Trophoblast cell (in vitro differentiated cells and primary cell): ENCODE measurements around the gene SYT2.

Source experiments
- DNase-seq, 2 donors: peaks; one replicate each; pipeline ENCODE4 v3.0.0-alpha.2; 2016
- H2AFZ ChIP-seq: 2 replicates; pipeline ENCODE4 v1.6.1; 2013; ENCODE audit warnings: low read length, moderate library complexity, mild to moderate bottlenecking; ENCODE audit not compliant: insufficient read depth, poor library complexity
- H2AK5ac ChIP-seq: 2 replicates; pipeline ENCODE4 v1.6.1; 2013; ENCODE audit warnings: mild to moderate bottlenecking, low read length
- H2BK120ac ChIP-seq: 2 replicates; pipeline ENCODE4 v1.6.1; 2013; ENCODE audit warnings: low read length, mild to moderate bottlenecking, moderate library complexity; ENCODE audit not compliant: insufficient read depth, poor library complexity
- H2BK12ac ChIP-seq: 2 replicates; pipeline ENCODE4 v1.6.1; 2013; ENCODE audit warnings: mild to moderate bottlenecking, low read length, moderate library complexity
- H2BK5ac ChIP-seq: 2 replicates; pipeline ENCODE4 v1.6.1; 2013; ENCODE audit warnings: low read length, low read depth, moderate library complexity, mild to moderate bottlenecking; ENCODE audit not compliant: poor library complexity
- H3K14ac ChIP-seq: 2 replicates; pipeline ENCODE4 v1.6.1; 2013; ENCODE audit warnings: mild to moderate bottlenecking, low read length
- H3K18ac ChIP-seq: 2 replicates; pipeline ENCODE4 v1.6.1; 2013; ENCODE audit warnings: mild to moderate bottlenecking, low read length
- H3K23ac ChIP-seq: 2 replicates; pipeline ENCODE4 v1.6.1; 2013; ENCODE audit warnings: low read length
- H3K27ac ChIP-seq: 2 replicates; pipeline ENCODE4 v1.5.1; 2013; ENCODE audit warnings: low read depth, mild to moderate bottlenecking, inconsistent platforms, low read length, moderate library complexity
- H3K27me3 ChIP-seq: 2 replicates; pipeline ENCODE4 v1.6.1; 2013; ENCODE audit warnings: inconsistent platforms, mild to moderate bottlenecking, low read length, moderate library complexity; ENCODE audit not compliant: insufficient read depth
- H3K36me3 ChIP-seq, 2 experiments: 1 replicate in 1 of 2; 2 replicates in 1 of 2; pipeline ENCODE4 v1.6.1; 2013; ENCODE audit warnings: low read length in 2 of 2, mild to moderate bottlenecking in 2 of 2, moderate library complexity in 1 of 2; ENCODE audit not compliant: insufficient read depth in 2 of 2, control insufficient read depth in 1 of 2
- H3K4ac ChIP-seq: 2 replicates; pipeline ENCODE4 v1.6.1; 2013; ENCODE audit warnings: low read depth, mild to moderate bottlenecking, low read length, moderate library complexity
- H3K4me1 ChIP-seq, 2 experiments: 1 replicate in 1 of 2; 2 replicates in 1 of 2; pipeline ENCODE4 v1.6.1; 2013; ENCODE audit warnings: low read length in 2 of 2, mild to moderate bottlenecking in 2 of 2, moderate library complexity in 1 of 2; ENCODE audit not compliant: insufficient read depth in 2 of 2, control insufficient read depth in 1 of 2
- H3K4me2 ChIP-seq: 2 replicates; pipeline ENCODE4 v1.6.1; 2013; ENCODE audit warnings: inconsistent platforms, mild to moderate bottlenecking, low read length, moderate library complexity
- H3K4me3 ChIP-seq: 2 replicates; pipeline ENCODE4 v1.5.1; 2013; ENCODE audit warnings: mild to moderate bottlenecking, low read depth, low read length, inconsistent platforms
- H3K79me1 ChIP-seq: one replicate; pipeline ENCODE4 v1.6.1; 2013; ENCODE audit warnings: low read length
- H3K79me2 ChIP-seq: 2 replicates; pipeline ENCODE4 v1.6.1; 2013; ENCODE audit warnings: low read length, mild to moderate bottlenecking; ENCODE audit not compliant: control insufficient read depth, insufficient read depth, poor library complexity
- H3K9ac ChIP-seq: 2 replicates; pipeline ENCODE4 v1.6.1; 2013; ENCODE audit warnings: mild to moderate bottlenecking, low read length
- H3K9me3 ChIP-seq: 2 replicates; pipeline ENCODE4 v1.6.1; 2013; ENCODE audit warnings: low read depth, mild to moderate bottlenecking, control low read depth, inconsistent platforms, low read length; ENCODE audit not compliant: insufficient read depth
- H4K12ac ChIP-seq: 2 replicates; pipeline ENCODE4 v1.6.1; 2013; ENCODE audit warnings: low read depth, mild to moderate bottlenecking, low read length, moderate library complexity
- H4K8ac ChIP-seq: 2 replicates; pipeline ENCODE4 v1.6.1; 2013; ENCODE audit warnings: low read depth, mild to moderate bottlenecking, low read length, moderate library complexity
- H4K91ac ChIP-seq: one replicate; pipeline ENCODE4 v1.6.1; 2013; ENCODE audit warnings: low read depth, mild to moderate bottlenecking, low read length, moderate library complexity
- WGBS: extraction: QIAGEN DNeasy Blood & Tissue Kit; methylation state at CpG from one replicate; pipeline ENCODE4 v1.1.7; 2013; ENCODE audit warnings: missing lambda C conversion rate; ENCODE audit not compliant: insufficient read length, insufficient coverage; ENCODE audit errors: extremely low coverage; 5-methylcytosine and 5-hydroxymethylcytosine counted together

Gene SYT2

DNA sequence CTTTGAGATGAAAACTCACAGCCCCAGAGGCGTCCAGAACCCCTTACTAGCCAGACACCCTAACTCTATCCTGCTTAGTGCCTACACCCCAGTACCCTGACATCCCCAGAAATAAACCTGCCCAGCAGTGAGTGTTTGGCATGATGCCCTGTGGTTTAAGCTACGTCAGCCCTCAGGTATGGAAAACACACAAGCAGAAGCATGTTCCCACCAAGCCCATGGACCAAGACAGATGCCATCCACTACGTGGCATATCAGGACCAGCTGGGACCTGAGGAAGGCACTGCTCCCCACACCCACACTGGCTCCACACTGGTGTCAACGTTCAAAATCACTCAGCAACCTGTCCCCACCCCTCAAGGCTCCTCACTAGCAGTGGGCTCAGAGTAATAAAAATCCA is 116.4 kb downstream of the SYT2 start:
- Histone ChIP-seq H3K79me2 (no peaks in the 10 kb centered on the region), H3K79me1 (peaks cover 16% of the 10 kb centered on the region), H3K9ac (no peak overlapping the region), H2AFZ (no peak overlapping the region), H4K8ac (no peak overlapping the region), H3K4ac (no peak overlapping the region), H2AK5ac (no peak overlapping the region), H3K36me3 (no peaks in the 10 kb centered on the region), H3K4me2 (no peak overlapping the region), H4K12ac (no peak overlapping the region), H3K14ac (no peak overlapping the region), H3K18ac (no peak overlapping the region), H3K4me1 (peaks cover 16 to 19% of the 10 kb centered on the region in 2 experiments), H3K4me3 (no peak overlapping the region), H3K27me3 (no peaks in the 10 kb centered on the region), H3K23ac (no peak overlapping the region), H4K91ac (no peak overlapping the region), H2BK12ac (no peak overlapping the region), H2BK120ac (no peak overlapping the region), H3K9me3 (peaks cover 1% of the 10 kb centered on the region), H3K27ac (no peak overlapping the region), H2BK5ac (no peak overlapping the region)
- no peak for DNase-seq
- whole genome bisulfite sequencing, result no CpG with 5 or more reads among the region's 4 CpGs

- H2BK12ac ChIP-seq, result no peak overlapping the region
- H2AK5ac ChIP-seq, result peak overlapping the region; percentile 24
- no peak overlapping the region for H3K18ac ChIP-seq
- peaks cover 22 to 30% of the 10 kb centered on the region in 2 experiments for H3K4me1 ChIP-seq
- no peaks in the 10 kb centered on the region for H3K27me3 ChIP-seq
- DNase-seq, result peak in 1 of 2 donors; percentile 7
- H4K12ac ChIP-seq, result no peak overlapping the region
- H4K8ac ChIP-seq, result no peak overlapping the region
- peaks cover 1% of the 10 kb centered on the region for H3K9me3 ChIP-seq
- no peak overlapping the region for H2BK5ac ChIP-seq
- peak overlapping the region; percentile 5 for H2BK120ac ChIP-seq
- no peak overlapping the region for H3K9ac ChIP-seq
- no peak overlapping the region for H3K4ac ChIP-seq
- WGBS, result no CpG with 5 or more reads among the region's 7 CpGs
- peak overlapping the region; percentile 25 for H4K91ac ChIP-seq
- no peak overlapping the region for H3K27ac ChIP-seq
- H3K4me3 ChIP-seq, result no peak overlapping the region
- H3K36me3 ChIP-seq, result no peaks in the 10 kb centered on the region
- no peak overlapping the region for H2AFZ ChIP-seq
- no peak overlapping the region for H3K4me2 ChIP-seq
- H3K79me2 ChIP-seq, result no peaks in the 10 kb centered on the region
- no peak overlapping the region for H3K23ac ChIP-seq
- no peak overlapping the region for H3K14ac ChIP-seq
- peaks cover 28% of the 10 kb centered on the region for H3K79me1 ChIP-seq
Measured at GRCh38 chr1:202592146-202592545, 118.1 kb downstream of the SYT2 start.

GRCh38 chr1:202591515-202591914 is 118.7 kb downstream of the SYT2 start:
- Histone ChIP-seq H3K36me3 (no peaks in the 10 kb centered on the region), H3K23ac (no peak overlapping the region), H3K27ac (no peak overlapping the region), H4K91ac (peak overlapping the region; percentile 74), H2BK12ac (peak overlapping the region; percentile 51), H2BK120ac (no peak overlapping the region), H3K18ac (no peak overlapping the region), H3K9me3 (peaks cover 1% of the 10 kb centered on the region), H3K4me2 (no peak overlapping the region), H3K4me3 (no peak overlapping the region), H4K12ac (no peak overlapping the region), H3K27me3 (no peaks in the 10 kb centered on the region), H3K9ac (no peak overlapping the region), H3K4ac (no peak overlapping the region), H2AK5ac (no peak overlapping the region), H3K4me1 (peaks cover 23 to 30% of the 10 kb centered on the region in 2 experiments), H2AFZ (no peak overlapping the region), H4K8ac (no peak overlapping the region), H3K79me1 (peaks cover 28% of the 10 kb centered on the region), H2BK5ac (no peak overlapping the region), H3K14ac (no peak overlapping the region), H3K79me2 (no peaks in the 10 kb centered on the region)
- no CpG with 5 or more reads among the region's 7 CpGs for WGBS
- DNase-seq, result no peak

GRCh38 chr1:202590975-202591411 is 119.3 kb downstream of the SYT2 start:
- no peak overlapping the region for H3K4me3 ChIP-seq
- no peak overlapping the region for H3K9ac ChIP-seq
- peak overlapping the region; percentile 50 for H2BK120ac ChIP-seq
- H3K23ac ChIP-seq, result no peak overlapping the region
- no peaks in the 10 kb centered on the region for H3K79me2 ChIP-seq
- H3K27ac ChIP-seq, result no peak overlapping the region
- peak overlapping the region; percentile 43 for H2BK12ac ChIP-seq
- peaks cover 28% of the 10 kb centered on the region for H3K79me1 ChIP-seq
- H3K36me3 ChIP-seq, result no peaks in the 10 kb centered on the region
- H4K12ac ChIP-seq, result no peak overlapping the region
- H3K27me3 ChIP-seq, result no peaks in the 10 kb centered on the region
- no peak overlapping the region for H3K4me2 ChIP-seq
- H3K14ac ChIP-seq, result peak overlapping the region; percentile 18
- peak overlapping the region; percentile 31 for H2AK5ac ChIP-seq
- H4K91ac ChIP-seq, result peak overlapping the region; percentile 74
- H4K8ac ChIP-seq, result no peak overlapping the region
- DNase-seq, result no peak
- H3K4ac ChIP-seq, result no peak overlapping the region
- H3K9me3 ChIP-seq, result peaks cover 1% of the 10 kb centered on the region
- no peak overlapping the region for H3K18ac ChIP-seq
- no CpG with 5 or more reads among the region's 5 CpGs for WGBS
- H2BK5ac ChIP-seq, result no peak overlapping the region
- no peak overlapping the region for H2AFZ ChIP-seq
- peaks cover 26 to 35% of the 10 kb centered on the region in 2 experiments for H3K4me1 ChIP-seq
